Activated CD4-positive, alpha-beta memory T cell treated with anti-CD3 and anti-CD28 coated beads for 36 hours (primary cell): ENCODE data around the gene PGC. TPM values are rescaled to one million over a fixed set of nuclear protein-coding genes. Genes with fewer than 3 reads are reported as not detected.
"Not testable (repeated sequence)": the region's sequence is repeated elsewhere in the genome, so short reads cannot be mapped to it uniquely, and the experiment has no call there.

ENCODE experiments used
- CTCF ChIA-PET: fragments of 350-600 bp; sonication (Branson Sonifier 250); formaldehyde crosslinking; loops from one replicate; lab custom pipeline; 2021; ENCODE audit warnings: antibody characterized with exemption, inconsistent platforms; lab: Charles Lee
- POLR2A ChIA-PET: fragments of 350-600 bp; sonication (Branson Sonifier 250); formaldehyde crosslinking; loops from one replicate; lab custom pipeline; 2021; ENCODE audit warnings: antibody characterized with exemption; lab: Charles Lee
- DNase-seq: peaks from one replicate; pipeline ENCODE4 v3.0.0-alpha.2; 2020
- H3K27ac Mint-ChIP-seq: one replicate; pipeline ENCODE4 v1.8.0; 2021; ENCODE audit warnings: mixed read lengths
- H3K27me3 Mint-ChIP-seq: one replicate; pipeline ENCODE4 v1.8.0; 2021; ENCODE audit warnings: mixed read lengths
- H3K36me3 Mint-ChIP-seq: one replicate; pipeline ENCODE4 v1.8.0; 2021; ENCODE audit warnings: mixed read lengths
- H3K4me1 Mint-ChIP-seq: one replicate; pipeline ENCODE4 v1.8.0; 2021; ENCODE audit warnings: low read depth, mixed read lengths
- H3K4me3 Mint-ChIP-seq: one replicate; pipeline ENCODE4 v1.8.0; 2021; ENCODE audit warnings: mild to moderate bottlenecking, mixed read lengths
- H3K9me3 Mint-ChIP-seq: one replicate; pipeline ENCODE4 v1.8.0; 2021; ENCODE audit warnings: mixed read lengths
- intact Hi-C: fragments of 100-400 bp; cut with micrococcal nuclease; formaldehyde crosslinking; loops from one replicate; pipeline ENCODE4 v1.15.1; 2023
- total RNA-seq, 2 experiments: library from RNA; stranded (reverse); gene quantifications; one replicate each; pipeline ENCODE4 v1.2.3, GENCODE V29; 2021

The PGC gene
- total RNA-seq, 2 experiments from 2014 or later: not detected

DNA sequence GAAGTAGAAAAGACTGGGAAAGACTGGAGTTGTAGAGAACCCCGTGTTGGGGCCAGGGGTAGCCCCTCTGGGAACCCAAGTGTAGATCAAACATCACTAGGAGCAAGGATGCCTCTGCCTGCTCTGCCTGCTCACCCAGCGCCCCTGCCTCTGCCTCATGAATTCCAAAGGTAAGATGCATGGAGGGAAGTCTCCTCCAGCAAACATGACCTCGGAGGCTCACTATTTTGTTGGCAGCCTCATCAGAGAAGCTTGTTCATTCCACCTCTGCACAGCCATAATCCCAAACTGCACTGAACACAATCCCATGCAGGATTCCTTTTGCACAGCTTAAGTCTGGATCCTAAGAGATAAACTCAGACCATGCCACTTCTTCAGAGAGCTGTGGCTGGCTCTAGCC is 27.6 kb upstream of the PGC start:
- peaks cover 7% of the 10 kb centered on the region for H3K4me1 Mint-ChIP-seq
- peaks cover 16% of the 10 kb centered on the region for H3K36me3 Mint-ChIP-seq
- no peak overlapping the region for H3K27ac Mint-ChIP-seq
- ChIA-PET CTCF (interaction anchor here (0.6 to 3.4 kb wide), 6 partner anchors 12 to 408 kb away, joined by 3 to 22 read pairs (median 4); partner anchors contain the start of gene TOMM6), POLR2A (interaction anchor here (0.6 kb wide), 1 partner anchor 120 kb away, joined by 3 read pairs; no protein-coding TSS in a partner anchor)
- no peaks in the 10 kb centered on the region for H3K27me3 Mint-ChIP-seq
- H3K9me3 Mint-ChIP-seq: no peaks in the 10 kb centered on the region
- DNase-seq: no peak
- intact Hi-C loops: loop anchor here (5.0 kb wide), 1 partner anchor 38 kb away; the partner anchor contains the start of gene TFEB
- no peak overlapping the region for H3K4me3 Mint-ChIP-seq

DNA sequence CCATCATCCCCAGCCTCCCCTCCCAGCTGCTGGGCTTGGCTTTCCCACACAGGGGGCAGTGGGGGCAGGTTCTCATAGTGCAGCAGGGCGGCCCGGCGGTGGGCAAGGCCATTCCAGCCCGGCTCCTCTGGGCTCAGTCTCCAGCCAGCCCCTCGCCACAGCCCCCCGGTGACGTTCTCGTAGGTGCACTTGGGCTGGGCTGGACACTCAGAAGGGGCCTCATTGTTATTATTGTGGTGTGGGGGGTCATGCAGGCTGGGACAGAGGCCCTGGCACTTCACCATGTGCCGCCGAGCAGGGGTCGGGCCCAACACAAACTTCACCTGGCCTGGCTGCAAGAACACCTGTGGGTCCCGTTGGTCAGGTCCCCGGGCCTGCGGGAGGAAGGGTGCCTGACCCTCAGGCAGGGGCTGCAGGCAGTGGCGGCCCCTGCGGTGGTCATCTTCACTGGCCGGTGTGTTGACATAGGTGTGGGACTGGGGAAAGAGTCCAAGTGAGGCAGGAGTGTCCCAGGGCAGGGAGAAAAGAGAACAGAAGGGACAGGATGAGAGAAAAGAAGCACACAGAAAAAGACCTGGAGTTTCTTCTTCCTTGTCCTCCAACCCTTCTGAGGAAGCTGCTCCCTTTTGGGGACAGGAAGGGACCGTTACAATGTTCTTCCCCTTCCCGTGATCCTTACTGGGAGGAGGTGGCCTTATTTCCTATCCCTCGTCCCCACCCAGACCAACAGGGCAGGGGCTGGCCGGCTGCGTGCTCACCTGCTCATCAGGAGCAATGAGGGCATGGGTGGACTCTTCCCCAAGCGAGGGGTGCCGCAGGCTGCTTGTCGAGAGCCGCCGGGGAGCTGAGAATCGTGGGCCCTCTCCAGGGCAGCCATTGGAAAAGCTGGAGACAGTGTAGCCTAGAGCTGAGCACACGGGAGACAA is 24.1 kb upstream of the PGC start:
- Mint-ChIP-seq H3K4me3 (no peak overlapping the region), H3K36me3 (peaks cover 16% of the 10 kb centered on the region), H3K27ac (no peak overlapping the region), H3K9me3 (no peaks in the 10 kb centered on the region), H3K27me3 (no peaks in the 10 kb centered on the region), H3K4me1 (no peaks in the 10 kb centered on the region)
- ChIA-PET CTCF (interaction anchor here (1.3 kb wide), 1 partner anchor 15 kb away, joined by 4 read pairs; no protein-coding TSS in a partner anchor), POLR2A (interaction anchor here (0.6 kb wide), 1 partner anchor 329 kb away, joined by 3 read pairs; no protein-coding TSS in a partner anchor)
- intact Hi-C loops: no loop called here
- DNase-seq: no peak

DNA sequence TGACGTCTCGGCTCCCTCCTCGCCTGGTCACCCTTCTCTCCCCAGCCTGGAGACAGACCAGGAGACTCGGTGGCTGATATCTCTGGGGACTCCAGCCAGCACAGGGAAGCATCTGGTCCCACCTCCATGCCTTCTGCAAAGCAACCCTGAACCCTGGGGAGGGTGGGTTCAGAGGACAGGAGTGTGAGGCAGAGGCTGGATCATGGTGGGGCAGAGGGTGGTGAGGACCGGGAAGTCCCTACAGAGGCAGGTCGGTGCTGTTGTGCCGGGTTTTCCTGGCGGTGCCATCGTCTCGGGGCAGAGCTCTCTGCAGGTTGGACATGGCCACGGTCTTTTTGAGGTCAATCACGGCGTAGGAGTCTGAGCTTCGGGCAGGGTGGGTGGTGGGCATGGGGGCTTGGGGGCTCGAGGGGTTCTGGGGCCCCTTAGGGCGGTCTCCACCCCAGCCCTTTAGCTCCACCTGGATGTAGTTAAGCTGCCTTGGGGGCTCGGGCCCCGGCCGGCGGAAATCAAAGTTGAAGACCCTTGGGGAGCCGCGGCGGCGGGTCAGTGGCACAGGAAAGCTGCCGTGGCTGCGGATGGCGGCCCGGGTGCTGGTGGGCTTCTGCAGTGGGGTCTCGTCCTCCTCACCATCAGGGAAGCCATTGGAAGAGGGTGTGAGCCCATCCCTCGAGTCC is 23.3 kb upstream of the PGC start:
- Mint-ChIP-seq H3K9me3 (no peaks in the 10 kb centered on the region), H3K27me3 (no peaks in the 10 kb centered on the region), H3K4me3 (no peak overlapping the region), H3K4me1 (no peaks in the 10 kb centered on the region), H3K36me3 (peaks cover 16% of the 10 kb centered on the region), H3K27ac (no peak overlapping the region)
- DNase-seq: no peak
- POLR2A ChIA-PET: interaction anchor here (0.6 kb wide), 1 partner anchor 328 kb away, joined by 3 read pairs; no protein-coding TSS in a partner anchor
- CTCF ChIA-PET: no interaction called here
- intact Hi-C loops: no loop called here

DNA sequence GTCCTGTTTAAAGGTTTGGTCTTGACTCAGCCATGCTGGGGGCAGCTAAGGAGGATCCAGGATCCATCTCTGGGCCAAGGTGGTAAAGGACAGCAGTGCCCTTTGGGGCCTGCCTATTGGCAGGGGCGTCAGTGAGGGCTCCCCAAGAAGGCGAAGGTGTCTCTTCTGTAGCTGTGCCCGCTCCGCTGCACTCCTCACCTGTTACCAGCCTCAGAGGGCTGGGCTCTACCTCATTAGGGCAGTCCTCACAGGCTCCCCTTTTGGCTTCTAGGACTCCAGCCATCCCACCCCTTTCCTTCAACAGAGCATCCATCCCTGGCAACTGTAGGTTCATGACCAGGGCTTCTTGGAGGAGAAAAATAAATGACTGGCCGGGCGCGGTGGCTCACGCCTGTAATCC is 22.2 kb upstream of the PGC start:
- H3K27ac Mint-ChIP-seq: no peak overlapping the region
- DNase-seq: no peak

DNA sequence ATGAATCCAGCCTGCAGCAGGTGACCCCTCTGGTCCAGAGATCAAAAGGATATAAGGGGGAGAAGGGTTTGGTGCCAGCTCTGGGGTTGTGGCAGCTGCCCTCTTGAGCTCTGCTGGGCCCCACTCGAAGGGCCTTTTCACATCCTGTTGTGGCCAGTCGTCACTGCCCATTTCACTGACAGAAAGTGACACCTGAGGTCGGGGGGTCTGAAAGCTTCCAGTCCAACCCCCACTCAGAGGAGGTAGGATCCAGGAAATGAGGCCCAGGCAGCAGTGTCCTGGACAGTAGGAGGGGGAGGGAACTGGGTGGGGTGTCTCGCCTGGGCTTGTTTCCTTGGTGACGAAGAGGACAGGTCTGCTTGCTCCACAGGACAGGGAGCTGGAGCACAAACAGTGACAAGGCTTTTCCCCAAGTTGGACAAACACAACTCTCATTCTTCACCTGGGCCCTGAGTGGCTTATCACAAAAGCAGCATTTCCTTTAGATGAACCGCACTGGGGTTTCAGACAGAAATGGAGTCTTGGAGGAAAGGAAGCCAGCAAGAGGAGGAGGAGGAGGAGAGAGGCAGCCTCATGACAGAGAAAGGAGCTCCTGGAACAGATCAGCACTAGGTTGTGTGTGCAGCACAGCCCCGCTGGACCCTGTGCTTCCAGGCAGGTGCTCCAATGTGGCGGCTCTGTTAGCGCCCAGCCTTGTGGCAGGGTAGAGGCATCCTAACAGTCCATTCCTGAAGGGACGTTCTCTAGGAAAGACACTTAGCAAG is 21.5 kb upstream of the PGC start:
- no peak overlapping the region for H3K4me3 Mint-ChIP-seq
- H3K9me3 Mint-ChIP-seq: no peaks in the 10 kb centered on the region
- no peaks in the 10 kb centered on the region for H3K4me1 Mint-ChIP-seq
- no peak overlapping the region for H3K27ac Mint-ChIP-seq
- no peak for DNase-seq
- peaks cover 7% of the 10 kb centered on the region for H3K36me3 Mint-ChIP-seq
- ChIA-PET POLR2A (interaction anchor here (0.6 kb wide), 1 partner anchor 19 kb away, joined by 3 read pairs; the partner anchor contains the start of gene TOMM6), CTCF (no interaction called here)
- H3K27me3 Mint-ChIP-seq: no peaks in the 10 kb centered on the region
- intact Hi-C loops: no loop called here

More for the DNA sequence above, 22.2 kb upstream of the PGC start:
- intact Hi-C loops: no loop called here
- POLR2A ChIA-PET: no interaction called here
- no peaks in the 10 kb centered on the region for H3K4me1 Mint-ChIP-seq
- H3K9me3 Mint-ChIP-seq: no peaks in the 10 kb centered on the region
- peaks cover 11% of the 10 kb centered on the region for H3K36me3 Mint-ChIP-seq
- no peak overlapping the region for H3K4me3 Mint-ChIP-seq
- H3K27me3 Mint-ChIP-seq: no peaks in the 10 kb centered on the region
- CTCF ChIA-PET: no interaction called here

DNA sequence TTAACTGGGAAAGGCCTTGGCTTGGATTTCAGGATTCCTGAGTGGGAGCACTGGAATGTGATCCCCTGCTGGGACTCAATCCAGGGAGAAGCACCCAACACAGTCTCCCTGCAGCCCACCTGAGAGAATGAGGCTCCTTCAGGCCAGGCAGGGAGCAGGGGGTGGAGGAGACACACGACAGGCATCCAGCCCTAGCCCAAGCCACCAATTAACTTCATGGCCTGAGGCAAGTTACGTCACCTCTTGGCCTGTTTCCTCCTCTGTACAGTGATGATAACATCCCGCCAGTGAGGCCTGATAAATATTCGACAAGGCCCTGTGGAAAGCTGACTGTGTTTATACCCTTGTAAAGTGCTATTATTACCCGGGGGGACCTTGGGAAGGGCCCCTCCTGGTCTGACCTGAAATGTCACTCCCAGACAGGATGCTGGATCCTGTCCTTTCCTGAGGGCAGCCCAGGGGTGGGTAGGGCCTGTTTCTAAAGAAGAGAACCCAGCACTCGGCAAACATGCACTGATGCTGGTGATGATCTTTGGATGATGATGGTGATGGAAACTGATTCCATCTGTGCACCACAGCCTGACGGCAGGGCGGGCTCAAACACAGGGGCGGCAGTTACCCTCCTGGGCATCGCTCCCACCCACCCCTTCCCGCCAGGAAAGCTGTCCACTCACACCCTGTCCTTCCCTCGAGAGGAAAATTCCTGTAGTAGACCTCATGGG is 20.1 kb upstream of the PGC start:
- Mint-ChIP-seq H3K4me1 (no peaks in the 10 kb centered on the region), H3K9me3 (no peaks in the 10 kb centered on the region), H3K36me3 (peaks cover 5% of the 10 kb centered on the region), H3K27me3 (no peaks in the 10 kb centered on the region), H3K27ac (no peak overlapping the region), H3K4me3 (no peak overlapping the region)
- intact Hi-C loops: no loop called here
- DNase-seq: no peak
- CTCF ChIA-PET: no interaction called here
- POLR2A ChIA-PET: no interaction called here

DNA sequence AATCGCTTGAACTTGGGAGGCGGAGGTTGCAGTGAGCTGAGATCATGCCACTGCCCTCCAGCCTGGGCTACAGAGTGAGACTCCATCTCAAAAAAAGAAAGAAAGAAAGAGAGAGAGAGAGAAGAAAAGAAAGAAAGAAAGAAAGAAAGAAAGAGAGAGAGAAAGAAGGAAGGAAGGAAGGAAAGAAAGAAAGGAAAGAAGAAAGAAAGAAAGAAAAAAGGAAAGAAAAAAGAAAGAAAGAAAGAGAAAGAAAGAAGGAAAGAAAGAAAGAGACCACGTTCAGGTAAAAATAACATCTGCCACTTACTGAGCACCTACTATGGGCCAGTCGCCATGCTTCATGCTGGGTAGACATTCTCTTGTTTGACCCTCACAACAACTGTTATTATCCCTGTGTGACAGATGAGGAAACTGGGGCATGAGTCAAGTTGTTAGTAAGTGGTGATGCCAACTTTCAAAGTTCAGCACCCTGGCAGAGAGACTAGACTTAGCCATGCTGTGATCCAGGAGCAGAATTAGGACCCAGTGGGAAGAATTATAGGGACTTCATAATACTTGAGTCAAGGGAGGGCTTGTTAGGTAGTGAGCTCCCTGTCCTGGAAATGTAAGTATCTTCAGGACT is 19.0 kb upstream of the PGC start:
- CTCF ChIA-PET, H3K9me3 Mint-ChIP-seq, H3K36me3 Mint-ChIP-seq, H3K4me1 Mint-ChIP-seq, DNase-seq, H3K27me3 Mint-ChIP-seq, H3K4me3 Mint-ChIP-seq, H3K27ac Mint-ChIP-seq, intact Hi-C loops, POLR2A ChIA-PET: not testable (repeated sequence)

DNA sequence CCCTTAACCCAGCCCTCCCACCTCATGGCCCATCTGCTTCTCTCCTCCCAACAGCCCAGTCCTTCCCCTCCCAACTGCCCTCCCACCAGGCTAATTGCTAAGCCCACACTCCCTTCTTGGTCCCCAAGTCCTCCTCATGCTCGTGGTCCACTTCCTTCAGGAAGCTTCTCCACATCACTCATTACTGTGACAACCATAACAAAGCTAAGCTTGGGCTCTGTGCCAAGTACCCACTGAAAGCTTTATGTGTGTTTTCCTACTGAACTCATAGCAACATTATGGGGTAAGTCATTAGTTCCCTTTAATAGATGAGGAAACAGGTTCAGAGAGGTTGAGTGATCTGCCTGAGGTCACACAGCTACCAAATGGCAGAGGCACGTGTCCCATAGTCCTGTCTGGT is 16.3 kb upstream of the PGC start:
- Mint-ChIP-seq H3K4me3 (no peak overlapping the region), H3K36me3 (no peaks in the 10 kb centered on the region), H3K27ac (no peak overlapping the region), H3K4me1 (no peaks in the 10 kb centered on the region), H3K27me3 (no peaks in the 10 kb centered on the region), H3K9me3 (no peaks in the 10 kb centered on the region)
- intact Hi-C loops: no loop called here
- CTCF ChIA-PET: no interaction called here
- POLR2A ChIA-PET: no interaction called here
- DNase-seq: no peak

DNA sequence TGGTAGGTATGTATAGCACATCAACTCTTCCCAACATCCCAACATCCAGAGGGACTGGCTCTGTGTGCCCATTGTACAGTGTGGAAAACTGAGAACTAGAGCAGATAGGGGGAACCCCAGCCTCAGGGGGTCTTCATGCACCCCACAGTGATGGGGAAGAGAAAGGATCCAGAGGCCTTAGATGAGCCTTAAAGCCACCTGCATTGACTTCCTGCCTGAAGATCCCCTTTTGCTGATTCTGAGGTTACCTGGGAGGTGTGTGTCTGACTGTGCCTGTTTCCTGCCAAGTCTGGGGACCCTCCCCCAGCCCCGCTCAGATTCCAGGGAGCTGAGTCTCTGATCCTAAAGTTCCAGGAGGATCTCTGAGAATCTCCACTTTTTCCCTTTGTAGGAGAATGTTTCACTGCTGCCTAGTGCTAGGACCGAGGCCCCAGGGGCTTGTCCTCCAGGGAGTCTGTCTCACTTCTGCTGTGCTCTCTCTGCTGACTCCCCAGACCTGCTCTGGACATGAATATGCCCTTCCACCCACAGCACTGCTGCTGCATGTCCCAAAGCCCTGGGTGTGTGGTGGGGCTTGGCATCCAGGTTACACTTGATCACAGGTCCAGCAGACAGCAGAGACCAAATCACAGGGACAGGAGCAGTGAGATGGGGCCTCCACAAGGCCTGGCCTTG is 12.8 kb upstream of the PGC start:
- ChIA-PET POLR2A (no interaction called here), CTCF (interaction anchor here (1.0 kb wide), 1 partner anchor 26 kb away, joined by 4 read pairs; no protein-coding TSS in a partner anchor)
- H3K4me1 Mint-ChIP-seq: no peaks in the 10 kb centered on the region
- H3K4me3 Mint-ChIP-seq: no peak overlapping the region
- H3K9me3 Mint-ChIP-seq: no peaks in the 10 kb centered on the region
- no peaks in the 10 kb centered on the region for H3K36me3 Mint-ChIP-seq
- no peak overlapping the region for H3K27ac Mint-ChIP-seq
- no peak for DNase-seq
- H3K27me3 Mint-ChIP-seq: peaks cover 1% of the 10 kb centered on the region
- intact Hi-C loops: no loop called here

DNA sequence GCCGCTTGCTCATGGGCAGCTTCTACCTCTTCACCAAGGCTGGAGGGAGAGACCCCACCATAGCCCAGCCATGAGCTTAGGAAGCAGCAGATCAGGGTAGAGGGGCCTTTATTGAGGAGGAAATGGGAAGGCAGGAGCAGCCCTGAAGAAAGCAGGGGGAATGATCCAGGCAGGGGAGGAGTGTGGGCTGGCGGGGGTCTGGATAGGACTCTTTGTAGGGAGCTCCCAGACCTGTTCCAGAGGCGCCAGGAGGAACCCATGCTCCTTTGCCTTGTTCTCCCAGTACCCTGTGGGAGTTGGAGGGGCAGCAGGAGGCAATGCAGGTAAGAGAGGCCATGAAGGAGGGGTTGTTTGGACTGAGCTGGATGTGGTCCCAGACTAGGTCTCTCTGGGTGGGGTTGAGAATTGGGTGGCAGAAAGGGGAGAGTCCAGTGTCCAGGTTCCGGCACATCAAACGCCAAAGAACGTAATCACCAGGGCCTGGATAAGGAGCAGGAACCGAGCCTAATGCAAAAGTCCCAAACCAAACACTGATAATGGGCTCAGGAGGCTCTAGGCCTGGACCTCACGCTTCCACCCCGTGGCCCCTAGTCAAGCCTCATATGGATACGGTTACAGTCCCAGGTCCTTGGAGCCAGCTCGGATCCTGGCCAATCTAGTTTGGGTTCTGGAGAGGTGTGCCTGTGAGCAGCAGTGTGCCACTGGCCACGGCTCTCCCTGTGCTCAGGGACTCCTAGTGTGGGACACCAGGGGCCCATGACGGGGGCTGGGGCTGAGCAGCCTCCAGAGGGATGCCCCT is 12.1 kb upstream of the PGC start:
- no peak overlapping the region for H3K27ac Mint-ChIP-seq
- no peak overlapping the region for H3K4me3 Mint-ChIP-seq
- ChIA-PET CTCF (interaction anchor here (1.0 kb wide), 1 partner anchor 27 kb away, joined by 4 read pairs; no protein-coding TSS in a partner anchor), POLR2A (no interaction called here)
- no peaks in the 10 kb centered on the region for H3K36me3 Mint-ChIP-seq
- H3K27me3 Mint-ChIP-seq: peaks cover 1% of the 10 kb centered on the region
- DNase-seq: no peak
- H3K4me1 Mint-ChIP-seq: no peaks in the 10 kb centered on the region
- intact Hi-C loops: no loop called here
- no peaks in the 10 kb centered on the region for H3K9me3 Mint-ChIP-seq
